ENCODE data around the gene DNAH5.

Gene DNAH5

DNA sequence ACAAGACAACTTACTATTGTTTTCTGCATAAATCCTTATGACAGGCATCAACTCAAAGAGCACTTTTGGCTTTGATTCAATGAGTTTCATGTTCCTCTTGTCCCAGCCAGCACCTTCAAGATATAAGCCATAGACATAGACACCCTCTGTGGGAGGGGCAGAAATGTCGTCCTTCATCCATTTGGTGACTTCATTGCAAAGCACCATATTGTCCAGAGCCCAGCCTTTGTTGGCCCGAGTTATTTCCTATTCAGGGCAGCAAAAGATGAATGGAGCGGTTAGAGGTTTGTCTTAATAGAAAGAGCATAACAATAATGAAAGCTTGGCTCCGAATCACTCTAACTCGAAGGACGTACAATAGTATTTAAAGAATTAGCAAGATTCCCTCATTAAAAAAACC is 243.9 kb downstream of the DNAH5 start:
- DNase-seq: no peak

DNA sequence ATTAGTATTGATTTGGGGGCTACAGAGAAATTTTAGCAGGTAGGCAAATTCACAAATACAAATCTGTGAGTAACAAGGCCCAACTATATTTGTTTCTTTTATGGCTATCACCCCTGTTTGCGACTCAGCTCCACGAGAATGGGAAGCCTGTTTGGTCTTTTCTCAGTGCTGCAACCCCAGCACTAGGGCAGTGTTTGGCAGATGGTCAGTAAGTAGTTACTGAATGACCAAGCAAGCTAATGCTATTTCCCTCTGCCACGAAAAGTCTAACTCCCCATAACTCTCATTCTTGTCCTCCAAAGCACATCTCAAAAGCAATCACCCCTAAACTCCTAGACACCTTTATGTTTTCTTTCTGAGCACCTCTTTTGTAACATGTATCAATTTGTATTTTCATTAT is 245.6 kb downstream of the DNAH5 start:
- no peak for DNase-seq

DNA sequence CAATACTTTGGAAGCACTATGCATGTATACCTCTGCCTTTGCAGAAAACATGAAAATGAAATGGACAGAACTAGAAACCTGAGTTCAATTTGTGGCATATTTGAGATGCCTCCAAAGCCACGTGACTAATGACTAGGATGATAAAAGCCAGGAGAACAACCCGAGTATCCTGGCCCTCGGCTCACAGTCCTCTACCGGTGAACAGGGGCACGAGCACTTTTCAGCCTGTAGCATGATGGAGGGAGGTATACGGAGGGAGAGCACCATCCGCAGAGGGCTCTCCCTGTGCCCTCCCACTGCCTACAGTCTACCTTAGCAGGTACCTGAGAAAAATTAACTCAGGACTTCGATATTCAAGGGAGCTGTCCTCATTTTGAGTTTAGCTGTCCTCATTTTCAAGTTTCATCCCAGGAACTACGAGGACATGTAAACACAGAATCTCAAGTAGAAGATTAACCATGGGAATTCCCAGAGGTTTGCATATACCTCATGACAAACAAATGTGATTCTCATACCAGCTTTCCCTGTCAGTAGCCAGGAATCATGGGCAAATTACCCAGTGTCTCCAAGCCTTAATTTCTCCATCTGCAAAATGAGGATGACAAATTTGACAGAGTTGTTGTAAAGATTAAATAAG is 249.3 kb downstream of the DNAH5 start:
- DNase-seq: no peak

DNA sequence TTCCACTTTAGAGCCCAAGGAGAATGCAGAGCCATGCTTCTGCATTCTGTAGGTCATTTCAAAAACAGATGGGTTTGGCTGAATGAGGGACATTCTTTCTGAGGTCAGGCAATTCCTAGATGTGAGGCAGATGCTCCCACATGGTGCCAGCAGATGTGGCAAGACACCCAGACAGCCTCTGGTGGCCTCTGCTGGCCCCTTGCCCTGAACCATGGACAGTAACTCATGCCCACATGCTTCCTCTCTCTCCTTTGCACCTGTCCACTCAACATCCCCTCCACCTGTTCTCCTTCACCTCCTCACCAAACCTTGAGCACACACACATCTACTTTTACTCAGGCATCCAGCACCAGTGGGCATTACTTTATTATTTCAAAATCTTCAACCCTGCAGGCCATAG is 252.3 kb downstream of the DNAH5 start:
- DNase-seq: no peak

DNA sequence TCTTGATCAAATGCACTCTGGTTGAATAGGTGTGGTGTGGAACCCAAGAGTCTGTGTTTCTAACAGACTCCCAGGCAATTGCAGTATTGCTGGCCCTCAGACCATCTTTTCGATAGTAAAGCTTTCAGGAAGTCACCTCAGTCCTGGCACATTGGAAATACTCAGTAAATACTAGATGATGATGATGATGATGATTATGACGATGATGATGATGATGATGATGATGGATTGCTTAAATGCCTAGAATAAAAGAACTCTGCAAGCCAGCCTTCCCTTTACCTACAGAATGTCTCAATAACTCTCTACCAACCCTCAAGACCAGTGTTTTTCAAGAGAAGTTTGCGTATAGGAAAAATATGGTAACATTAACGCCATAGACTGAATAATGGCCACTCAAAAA is 268.0 kb downstream of the DNAH5 start:
- no peak for DNase-seq

DNA sequence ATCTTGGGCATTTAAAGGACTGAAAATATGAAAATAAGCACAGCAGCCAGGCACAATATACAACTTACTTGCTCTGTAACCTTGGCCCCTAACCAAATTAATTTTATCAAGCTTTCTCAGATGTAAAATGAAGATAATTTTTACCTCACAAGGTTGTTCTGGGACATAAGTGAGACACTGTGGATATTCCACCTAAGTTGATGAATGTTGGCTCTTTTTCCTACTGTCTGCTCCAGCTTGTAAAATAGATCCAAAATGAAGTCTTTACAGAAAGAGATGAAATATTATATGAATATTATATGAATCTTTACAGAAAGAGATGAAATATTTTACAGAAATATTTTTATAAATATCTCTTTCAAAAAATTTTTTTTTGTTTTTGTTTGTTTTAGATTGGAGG is 270.1 kb downstream of the DNAH5 start:
- DNase-seq: no peak

DNA sequence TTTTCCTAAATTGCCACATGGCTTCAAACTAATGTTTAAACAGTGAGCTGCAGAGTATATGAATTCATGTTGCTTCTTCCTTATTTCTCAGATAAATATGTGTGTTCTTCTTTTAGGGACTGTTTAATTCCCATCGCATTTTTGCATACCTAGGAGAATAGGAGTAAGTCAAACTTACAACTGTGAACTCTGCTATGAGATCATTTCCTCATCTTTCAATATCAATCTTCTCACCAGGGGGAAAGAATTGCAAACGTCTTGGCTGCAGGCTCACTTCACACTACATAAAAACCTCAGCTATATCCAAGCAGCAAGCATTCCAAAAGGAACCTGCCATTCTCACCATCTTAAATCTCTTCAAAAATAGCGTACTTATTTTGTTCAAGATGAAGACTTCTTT is 271.0 kb downstream of the DNAH5 start:
- DNase-seq: peak; percentile 41

DNA sequence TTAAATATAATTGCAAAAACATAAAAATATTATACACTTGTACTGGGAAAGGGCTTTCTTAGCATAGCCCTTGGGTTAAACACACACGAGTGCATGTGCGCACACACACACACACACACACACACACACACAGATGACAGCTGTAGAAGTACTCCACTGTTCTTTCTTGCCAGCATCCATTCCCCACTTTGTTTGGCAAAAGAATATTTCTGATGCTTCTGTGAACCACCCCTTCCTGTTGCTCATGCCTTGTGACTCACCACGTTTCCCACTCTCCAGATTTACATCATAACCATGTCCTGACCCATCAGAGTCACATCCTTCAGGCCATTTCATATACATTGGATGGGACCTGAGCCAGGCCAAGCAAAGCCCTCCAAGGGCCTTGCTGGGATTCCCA is 280.1 kb downstream of the DNAH5 start:
- no peak for DNase-seq

DNA sequence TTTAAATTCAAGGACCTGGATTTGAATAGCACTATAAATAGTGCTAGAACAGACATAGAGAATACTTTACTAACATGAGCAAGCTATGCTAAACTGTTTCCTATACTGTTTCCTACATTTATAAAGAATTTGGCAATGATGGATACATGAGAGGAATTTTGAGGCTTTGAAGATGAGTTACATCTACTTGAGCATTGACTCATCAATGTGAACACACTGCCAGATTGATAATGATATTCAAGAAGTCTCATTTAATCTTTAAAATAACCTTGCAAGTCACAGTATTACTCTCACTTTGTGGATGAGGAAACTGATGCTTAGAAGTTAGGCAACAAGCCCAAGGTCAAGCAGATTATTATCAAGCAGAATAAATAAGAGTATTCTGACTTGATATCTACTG is 281.9 kb downstream of the DNAH5 start:
- DNase-seq: no peak

DNA sequence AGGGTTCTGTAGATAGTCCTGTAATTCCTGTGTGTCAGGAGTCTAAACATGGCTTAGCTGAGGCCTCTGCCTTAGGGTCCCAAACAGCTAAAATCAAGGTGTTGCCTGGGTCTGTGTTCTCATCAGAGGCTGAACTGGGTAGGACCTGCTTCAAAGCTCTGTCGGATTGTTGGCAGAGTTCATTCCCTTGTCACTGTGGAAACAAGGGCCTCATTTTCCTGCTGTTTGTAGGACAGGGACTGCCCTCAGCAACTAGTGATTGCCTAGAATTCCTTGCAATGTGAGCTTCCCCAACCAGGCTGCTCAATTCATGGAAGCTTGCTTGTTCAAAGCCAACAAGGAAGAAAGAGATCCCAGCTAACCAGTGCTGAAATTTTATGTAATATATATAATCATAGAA is 283.2 kb downstream of the DNAH5 start:
- no peak for DNase-seq

DNA sequence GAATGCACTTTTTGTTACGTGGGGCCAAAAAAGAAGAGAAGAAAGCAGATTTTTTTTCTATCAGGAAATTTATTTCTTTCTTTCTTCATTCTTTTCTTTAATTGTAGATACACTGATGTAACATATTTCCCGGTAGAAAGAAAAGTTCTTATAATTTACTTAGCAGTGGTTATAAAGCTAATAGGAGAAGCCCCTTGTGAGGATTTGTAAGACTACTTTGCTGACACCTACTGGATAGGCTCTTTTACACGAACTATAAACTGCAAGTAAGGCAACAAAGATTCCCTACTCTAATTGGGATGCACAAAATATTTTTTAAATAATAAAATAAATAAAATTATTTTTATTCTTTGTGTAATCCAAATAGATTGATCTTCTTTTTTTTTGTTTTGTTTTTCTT is 284.4 kb downstream of the DNAH5 start:
- DNase-seq: no peak

DNA sequence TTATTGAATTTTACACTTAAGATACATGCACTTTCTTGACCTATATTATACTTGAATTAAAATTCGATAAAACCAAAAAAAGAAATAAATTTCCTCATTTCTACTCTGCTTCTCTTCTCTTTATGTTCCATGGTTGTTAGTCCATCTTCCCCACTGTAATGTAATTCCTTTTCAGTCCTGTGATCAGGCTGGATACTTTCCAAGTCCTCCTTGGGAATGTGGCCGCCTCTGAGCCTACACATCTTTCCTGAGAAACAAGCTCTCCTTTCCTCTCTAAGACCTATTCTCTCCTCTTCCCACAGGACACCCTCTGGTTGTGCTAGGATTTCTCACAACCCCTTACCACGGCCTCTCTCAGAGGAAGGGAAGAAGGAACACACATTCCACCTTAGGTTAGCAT is 285.1 kb downstream of the DNAH5 start:
- DNase-seq: no peak

DNA sequence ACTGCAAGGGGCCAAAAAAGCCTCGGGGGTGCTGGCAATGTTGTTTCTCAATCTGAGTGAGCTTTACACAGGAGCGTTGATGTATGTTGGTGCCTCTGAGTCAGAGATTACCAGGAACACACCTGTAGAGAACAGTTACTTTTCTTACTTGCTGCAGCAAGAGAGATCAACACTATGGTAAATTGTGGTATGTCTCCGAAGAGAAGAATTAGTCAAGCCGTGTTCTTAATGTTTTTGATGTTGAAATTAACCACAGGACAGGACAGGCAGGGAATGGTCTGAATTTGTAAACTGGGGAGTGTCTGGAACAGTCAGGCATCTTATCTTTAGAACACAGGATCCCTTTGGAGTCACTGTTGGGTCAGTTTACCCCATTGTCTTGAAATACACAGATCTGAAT is 285.7 kb downstream of the DNAH5 start:
- DNase-seq: no peak

DNA sequence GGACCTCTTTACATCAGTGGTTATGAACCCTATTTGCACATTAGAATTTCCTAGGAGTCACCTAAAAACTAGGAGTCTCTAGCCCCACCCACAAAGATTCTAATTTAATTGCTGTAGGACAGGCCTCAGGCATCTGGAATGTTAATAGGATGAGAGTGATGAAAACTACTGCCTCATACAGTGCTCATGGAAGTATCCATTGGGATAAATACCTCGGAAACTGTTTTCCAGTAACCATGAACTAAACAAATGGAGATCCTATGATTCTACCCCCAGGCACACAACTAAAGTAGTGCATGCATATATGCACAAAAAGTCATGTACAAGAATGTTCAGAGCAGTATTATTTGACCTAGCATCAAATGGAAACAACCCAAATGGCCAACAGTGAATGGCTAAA is 286.3 kb downstream of the DNAH5 start:
- DNase-seq: no peak

DNA sequence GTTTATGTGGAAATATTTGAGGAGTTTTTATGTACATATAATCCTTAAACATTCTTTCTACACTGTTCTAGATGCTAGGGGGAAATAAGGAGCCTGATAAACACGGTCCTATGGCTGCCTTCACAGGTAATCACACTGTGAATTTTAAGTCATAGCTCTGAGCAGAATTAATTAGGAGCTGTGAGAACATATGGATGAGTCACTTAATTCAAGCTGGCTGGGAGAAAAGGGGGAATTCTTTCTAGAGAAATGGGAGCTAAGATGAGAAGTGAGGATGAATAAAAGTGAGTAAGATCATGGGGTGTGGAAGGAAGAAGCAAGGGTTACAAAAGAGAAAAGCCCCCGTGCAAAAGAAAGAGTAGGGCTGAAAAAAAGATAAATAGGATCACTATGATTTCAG is 290.8 kb downstream of the DNAH5 start:
- DNase-seq: no peak

DNA sequence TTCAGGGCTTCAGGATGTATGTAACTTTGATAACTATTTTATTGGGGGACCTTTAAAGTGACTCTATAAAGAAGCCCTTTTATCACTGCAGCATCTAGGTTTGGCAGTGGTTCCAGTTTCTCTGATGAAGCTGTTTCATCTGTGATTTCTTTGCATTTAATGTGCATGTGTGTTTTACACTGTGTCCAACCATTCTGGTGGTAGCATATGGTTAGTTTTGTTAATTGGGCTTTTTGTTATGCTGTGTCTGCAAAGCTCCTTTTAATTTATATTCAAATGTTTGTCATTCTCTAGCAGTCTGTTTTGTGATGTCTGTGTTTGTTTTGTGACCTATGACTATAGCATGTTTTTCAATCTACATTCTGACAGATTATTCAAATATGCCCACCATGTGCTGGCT is 294.8 kb downstream of the DNAH5 start:
- no peak for DNase-seq

DNA sequence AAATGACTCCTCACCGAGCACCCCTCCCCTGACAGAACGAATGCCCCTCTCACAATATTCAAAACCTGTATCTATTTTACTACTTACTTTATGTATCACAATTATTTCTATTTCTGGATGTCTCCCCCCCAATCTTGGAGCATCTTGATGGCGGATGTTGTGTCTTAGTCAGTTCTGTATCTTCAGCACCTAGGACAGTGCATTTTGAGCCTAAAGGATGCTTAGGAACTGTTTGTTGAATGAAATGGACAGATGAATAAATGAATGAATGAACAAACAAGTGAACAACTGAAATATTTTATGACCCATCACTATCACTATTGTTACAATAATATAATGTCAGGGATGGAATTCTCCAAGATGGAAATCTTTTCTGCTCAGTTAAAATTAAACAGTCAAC is 295.7 kb downstream of the DNAH5 start:
- DNase-seq: no peak

DNA sequence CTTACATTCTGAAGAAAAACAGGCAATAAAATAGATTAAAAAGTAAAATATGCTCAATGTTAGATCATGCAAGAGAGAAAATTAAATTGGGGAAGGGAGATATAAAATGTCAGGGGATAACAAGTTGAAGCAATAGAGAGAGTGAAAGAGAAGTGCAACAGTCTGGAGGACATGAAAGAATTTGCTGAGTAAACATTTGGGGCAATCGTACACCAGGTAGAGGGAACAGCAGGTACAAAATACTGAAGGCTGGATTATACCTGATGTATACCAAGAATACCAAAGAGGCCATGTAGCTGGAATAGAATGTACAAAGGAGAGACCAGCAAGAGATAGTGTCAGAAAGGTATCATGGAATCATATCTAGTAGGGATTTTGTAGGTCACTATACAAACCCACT is 300.8 kb downstream of the DNAH5 start:
- DNase-seq: no peak

DNA sequence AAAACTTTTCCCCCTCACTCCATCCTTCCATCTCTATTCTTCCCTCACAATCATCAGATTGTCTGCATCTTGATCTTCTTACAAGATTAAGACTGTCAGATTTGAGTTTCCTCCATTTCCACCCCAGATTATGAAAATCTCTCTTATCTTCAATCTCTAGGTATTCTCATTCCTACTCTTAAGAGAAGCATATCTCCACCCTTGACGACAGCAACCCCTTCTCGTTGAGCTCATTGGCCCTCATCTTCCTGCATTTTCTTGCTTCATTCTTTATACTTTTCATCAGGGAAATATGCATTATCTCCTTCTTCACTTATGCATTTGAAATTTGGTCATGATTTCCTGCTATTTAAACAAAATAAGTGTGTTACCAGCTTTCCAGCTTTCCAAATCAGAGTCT is 301.3 kb downstream of the DNAH5 start:
- DNase-seq: no peak

All from femur (tissue), 1 donor.